Endothelial cell of umbilical vein (primary cell): ENCODE results near the gene PROM1.

Source experiments
- EZH2 ChIP-seq: IDR thresholded peaks from 2 replicates; pipeline ENCODE4 v1.6.1; 2012; ENCODE audit warnings: borderline replicate concordance, low read depth, mild to moderate bottlenecking, moderate library complexity, low read length, inconsistent platforms; ENCODE audit not compliant: severe bottlenecking
- POLR2A ChIP-seq: IDR thresholded peaks from 2 replicates; pipeline ENCODE4 v1.6.1; 2012; ENCODE audit warnings: low read depth, mild to moderate bottlenecking, control low read depth, low read length
- TF ChIP-seq, protein P1 (sequence below), 2 donors: IDR thresholded peaks; 1 replicate in 1 of 2; 2 replicates in 1 of 2; pipeline ENCODE4 v1.5.1; 2011; ENCODE audit warnings: low read length in 2 of 2, mild to moderate bottlenecking in 2 of 2, moderate library complexity in 2 of 2, control low read depth in 1 of 2, inconsistent platforms in 1 of 2, low read depth in 1 of 2; ENCODE audit not compliant: insufficient read depth in 1 of 2; ENCODE audit errors: extremely low read depth in 1 of 2

DNA sequence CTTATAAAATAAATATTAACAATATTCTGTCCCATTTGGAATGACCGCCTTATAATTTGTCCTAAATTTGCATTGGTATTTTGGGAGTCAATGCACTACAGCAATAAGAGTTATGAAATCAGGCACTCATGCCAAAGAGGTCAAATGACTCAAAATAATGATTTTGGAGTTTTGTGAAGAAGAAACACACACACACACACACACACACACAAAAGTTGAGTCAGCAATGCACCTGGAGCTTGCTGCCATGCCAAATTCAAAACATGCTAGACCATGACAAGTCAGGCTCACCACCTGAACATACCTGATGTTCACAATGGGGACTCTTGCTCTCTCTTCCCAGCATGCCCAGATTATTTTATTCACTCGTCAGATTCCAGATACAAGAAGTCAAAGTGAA lies 56.7 kb downstream of the PROM1 start:
- no peak for TF ChIP-seq EZH2
- TF ChIP-seq, protein P1, sequence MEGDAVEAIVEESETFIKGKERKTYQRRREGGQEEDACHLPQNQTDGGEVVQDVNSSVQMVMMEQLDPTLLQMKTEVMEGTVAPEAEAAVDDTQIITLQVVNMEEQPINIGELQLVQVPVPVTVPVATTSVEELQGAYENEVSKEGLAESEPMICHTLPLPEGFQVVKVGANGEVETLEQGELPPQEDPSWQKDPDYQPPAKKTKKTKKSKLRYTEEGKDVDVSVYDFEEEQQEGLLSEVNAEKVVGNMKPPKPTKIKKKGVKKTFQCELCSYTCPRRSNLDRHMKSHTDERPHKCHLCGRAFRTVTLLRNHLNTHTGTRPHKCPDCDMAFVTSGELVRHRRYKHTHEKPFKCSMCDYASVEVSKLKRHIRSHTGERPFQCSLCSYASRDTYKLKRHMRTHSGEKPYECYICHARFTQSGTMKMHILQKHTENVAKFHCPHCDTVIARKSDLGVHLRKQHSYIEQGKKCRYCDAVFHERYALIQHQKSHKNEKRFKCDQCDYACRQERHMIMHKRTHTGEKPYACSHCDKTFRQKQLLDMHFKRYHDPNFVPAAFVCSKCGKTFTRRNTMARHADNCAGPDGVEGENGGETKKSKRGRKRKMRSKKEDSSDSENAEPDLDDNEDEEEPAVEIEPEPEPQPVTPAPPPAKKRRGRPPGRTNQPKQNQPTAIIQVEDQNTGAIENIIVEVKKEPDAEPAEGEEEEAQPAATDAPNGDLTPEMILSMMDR (IDR thresholded peaks at IDR 0.05; ENCODE audit: extremely low read depth in 1 of 2, insufficient read depth in 1 of 2, low read depth in 1 of 2, low read length in 2 of 2): no peak
- TF ChIP-seq POLR2A: no peak
